ENCODE measurements around the gene NPIPB5. TPM values are rescaled to one million over a fixed set of nuclear protein-coding genes. Genes with fewer than 3 reads are reported as not detected.

The NPIPB5 gene
- total RNA-seq: 119 and 147 TPM in 2 replicates

DNA sequence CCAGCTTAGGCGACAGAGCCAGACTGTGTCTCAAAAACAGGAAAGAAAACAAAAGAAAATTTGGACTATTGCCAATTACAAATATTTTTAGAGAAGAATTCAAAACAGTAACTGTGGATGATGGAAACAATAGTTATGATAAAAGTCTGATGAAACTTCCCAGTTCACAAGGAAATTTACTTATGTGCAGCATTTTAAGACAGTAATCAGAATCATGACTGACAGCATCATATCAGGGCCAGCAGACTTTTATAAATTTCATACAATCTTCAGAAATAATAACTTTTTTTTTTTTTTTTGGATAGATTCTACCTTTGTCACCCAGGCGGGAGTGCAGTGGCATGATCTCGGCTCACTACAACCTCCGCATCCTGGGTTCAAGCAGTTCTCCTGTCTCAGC lies at the start of gene NPIPB5:
TSS of gene NPIPB5 (plus strand) at position 301 of the 400 bp plus-strand sequence. CDS start 2,911 bp downstream, outside the sequence.

Small RNA genes lying within 50 kb of the gene (small RNA-seq; reads per million reads assigned to genes)
- gene AC106788.1: not detected

Other genes with a start within 250 kb of the NPIPB5 start
- gene POLR3E, start 213.5 kb upstream of the NPIPB5 start, total RNA-seq: 17.3 and 20.1 TPM in 2 replicates
- gene CDR2, start 136.3 kb upstream of the NPIPB5 start, total RNA-seq: 46.6 and 47.7 TPM in 2 replicates